ENCODE data around the gene PPIF. TPM values are rescaled to one million over a fixed set of nuclear protein-coding genes. Genes with fewer than 3 reads are reported as not detected.
A peak's percentile ranks its signal among the peaks of the same experiment; 100 is the strongest.

PPIF gene
- total and polyA plus RNA-seq, 2 of the 4 experiments (the other 2 are of a cell fraction), result 29.2 to 130 TPM

- dilution Hi-C loops (cut with HindIII; ENCODE audit: low sequenced_read_pairs, unreplicated experiment), result no loop called here
Measured at GRCh38 chr10:79321951-79322350, 25.3 kb upstream of the PPIF start.

More at GRCh38 chr10:79321951-79322350, 25.3 kb upstream of the PPIF start:
- H4K91ac ChIP-seq (ENCODE audit: insufficient read depth, low read depth, low read length), result peak overlapping the region; percentile 85; the same call in 1 of the 2 replicates
- peak overlapping the region; percentile 77; the same call in 2 of the 3 replicates for H2BK15ac ChIP-seq (ENCODE audit: low read depth, low read length)
- no TSS peak for BruUV-seq (replicated peaks)
- peak overlapping the region; percentile 43 for H3K4ac ChIP-seq (ENCODE audit: low read depth, low read length)
- H2AFZ ChIP-seq (replicated peaks; ENCODE audit: low read length, poor library complexity), result no peak overlapping the region
- no peak overlapping the region; the same call in 1 of the 2 replicates for H3K23ac ChIP-seq (ENCODE audit: low read depth, low read length)
- H3K9me3 ChIP-seq (ENCODE audit: control insufficient read depth, insufficient read depth, low read length), result no peaks in the 10 kb centered on the region
- in situ Hi-C loops (cut with MboI; ENCODE audit: low sequenced_read_pairs) (no loop called here), intact Hi-C loops (cut with micrococcal nuclease) (loop anchor here (1.0 kb wide), 1 partner anchor 23 kb away; no protein-coding TSS in a partner anchor)
- no peak for TF ChIP-seq MAFK (IDR thresholded peaks at IDR 0.05; ENCODE audit: low read depth, low read length)
- H3K79me1 ChIP-seq (ENCODE audit: low read depth in 1 of 2, low read length in 2 of 2), result peaks cover 0 to 11% of the 10 kb centered on the region in 2 experiments; a peak in 1 of 4 replicates
- H3K4me3 ChIP-seq (ENCODE audit: insufficient read depth, low read depth, low read length), result no peak overlapping the region
- peak overlapping the region; percentile 95 for H2BK120ac ChIP-seq (ENCODE audit: low read depth, low read length)
- peak overlapping the region; percentile 47 for H2BK5ac ChIP-seq (ENCODE audit: low read depth, low read length, poor library complexity, severe bottlenecking)
- H3K27ac ChIP-seq (ENCODE audit: insufficient read depth, low read length), result no peak overlapping the region
- no peak overlapping the region for H3K56ac ChIP-seq (ENCODE audit: extremely low read depth, insufficient read depth, low read length)
- H2AK9ac ChIP-seq (replicated peaks; ENCODE audit: low read depth, low read length, poor library complexity), result no peak overlapping the region
- DNase-seq (no peak), ATAC-seq (ENCODE audit: low read depth) (no peak)
- H4K20me1 ChIP-seq (ENCODE audit: insufficient read depth, low read length), result no peaks in the 10 kb centered on the region
- H2AK5ac ChIP-seq (ENCODE audit: low read depth, low read length), result peak overlapping the region; percentile 89
- H3K4me2 ChIP-seq (ENCODE audit: low read depth, low read length), result no peak overlapping the region
- peak overlapping the region; percentile 35 to 36; a peak in 1 of 4 replicates for H4K8ac ChIP-seq (ENCODE audit: low read depth in 2 of 2, low read length in 2 of 2)
- H2BK20ac ChIP-seq (ENCODE audit: low read depth, low read length), result peak overlapping the region; percentile 63; the same call in 1 of the 2 replicates
- peak overlapping the region; percentile 44 for H3K14ac ChIP-seq (replicated peaks; ENCODE audit: low read depth, low read length)
- peaks cover 36% of the 10 kb centered on the region for H3K9me1 ChIP-seq (ENCODE audit: insufficient read depth, low read length)
- ChIA-PET POLR2A (ENCODE audit: unreplicated experiment) (no interaction called here), CTCF (no interaction called here)
- no peak overlapping the region for H3K9ac ChIP-seq (ENCODE audit: low read depth, low read length)
- H3K4me1 ChIP-seq (ENCODE audit: control insufficient read depth, insufficient read depth, low read length), result peaks cover 32% of the 10 kb centered on the region
- H3K18ac ChIP-seq (ENCODE audit: low read depth, low read length), result peak overlapping the region; percentile 62; the same call in 1 of the 2 replicates
- no peaks in the 10 kb centered on the region for H3K36me3 ChIP-seq (ENCODE audit: control insufficient read depth, insufficient read depth, low read length)
- no peak overlapping the region; the same call in 1 of the 2 replicates for H4K5ac ChIP-seq (ENCODE audit: low read depth, low read length)
- no peaks in the 10 kb centered on the region for H3K27me3 ChIP-seq (ENCODE audit: control insufficient read depth, insufficient read depth, low read length)
